Fibroblast of skin of left biceps (primary cell): ENCODE measurements around the gene THRB.

ENCODE experiments used
- DNase-seq, 2 experiments: peaks; one replicate each; pipeline ENCODE4 v3.0.0-alpha.2; 2013; ENCODE audit warnings: low read depth in 2 of 2

Gene THRB

DNA sequence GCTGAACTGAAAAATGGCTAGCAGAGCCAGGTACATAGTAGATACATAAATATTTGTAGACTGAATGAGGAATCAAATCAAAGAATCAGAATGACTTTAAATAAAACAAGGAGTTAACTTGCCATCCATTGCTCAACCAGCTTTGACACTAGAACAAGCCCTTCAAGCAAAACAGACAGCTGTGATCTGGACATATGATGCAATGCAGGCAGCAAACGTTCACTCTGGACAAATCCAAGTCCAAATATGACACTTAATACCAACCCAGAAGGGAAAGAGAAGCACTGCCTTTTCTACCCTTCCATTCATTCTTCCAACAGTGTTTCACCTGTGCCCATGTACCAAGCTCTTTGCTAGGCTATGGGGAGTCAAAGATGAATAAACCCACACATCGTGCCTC lies 4.5 kb downstream of the THRB start:
- DNase-seq, result no peak

DNA sequence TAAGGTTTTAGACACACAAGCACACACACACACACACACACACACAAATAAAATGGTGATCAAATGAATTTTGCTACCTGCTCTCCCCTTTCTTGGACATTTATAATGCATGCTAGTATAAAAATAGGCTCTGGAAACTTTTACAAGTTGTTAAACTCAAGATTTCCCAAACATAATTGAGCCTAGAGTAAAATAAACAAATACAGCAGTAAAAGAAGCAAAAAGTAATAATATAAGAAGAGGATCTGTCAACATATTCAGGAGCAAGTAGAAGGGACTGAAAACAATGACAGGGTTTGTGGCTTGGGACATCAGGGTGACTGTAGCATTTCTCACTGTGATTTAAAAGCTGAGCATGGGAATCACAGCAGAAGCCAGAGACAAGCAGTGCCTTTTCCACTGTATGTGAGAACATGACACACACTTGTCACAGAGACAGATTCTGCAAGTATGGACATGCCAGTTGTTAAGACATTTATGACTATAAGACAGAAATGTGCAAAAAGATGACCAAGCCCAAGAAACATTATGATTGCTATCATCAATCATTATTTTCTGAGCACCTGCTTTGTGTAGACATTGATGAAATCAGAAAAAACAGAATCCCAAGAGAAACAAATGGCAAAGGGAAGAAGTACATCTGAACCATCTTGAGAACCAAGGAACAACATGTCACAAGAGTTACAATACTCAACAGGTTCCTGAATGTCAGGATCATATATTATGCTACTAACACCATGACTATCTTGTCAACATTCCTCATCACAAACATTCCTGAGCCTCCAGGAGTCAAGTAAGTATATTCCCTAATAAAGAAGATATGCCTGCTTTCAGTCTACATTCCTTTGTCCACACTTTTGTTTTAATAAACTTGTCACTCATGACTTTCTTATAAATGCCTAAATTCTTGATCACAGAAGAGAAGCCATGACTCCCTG lies 7.1 kb downstream of the THRB start:
- DNase-seq, result no peak

- no peak for DNase-seq
Measured at GRCh38 chr3:24485511-24485910, 9.1 kb downstream of the THRB start.

GRCh38 chr3:24483873-24484272 lies 10.8 kb downstream of the THRB start:
- DNase-seq, result no peak

DNA sequence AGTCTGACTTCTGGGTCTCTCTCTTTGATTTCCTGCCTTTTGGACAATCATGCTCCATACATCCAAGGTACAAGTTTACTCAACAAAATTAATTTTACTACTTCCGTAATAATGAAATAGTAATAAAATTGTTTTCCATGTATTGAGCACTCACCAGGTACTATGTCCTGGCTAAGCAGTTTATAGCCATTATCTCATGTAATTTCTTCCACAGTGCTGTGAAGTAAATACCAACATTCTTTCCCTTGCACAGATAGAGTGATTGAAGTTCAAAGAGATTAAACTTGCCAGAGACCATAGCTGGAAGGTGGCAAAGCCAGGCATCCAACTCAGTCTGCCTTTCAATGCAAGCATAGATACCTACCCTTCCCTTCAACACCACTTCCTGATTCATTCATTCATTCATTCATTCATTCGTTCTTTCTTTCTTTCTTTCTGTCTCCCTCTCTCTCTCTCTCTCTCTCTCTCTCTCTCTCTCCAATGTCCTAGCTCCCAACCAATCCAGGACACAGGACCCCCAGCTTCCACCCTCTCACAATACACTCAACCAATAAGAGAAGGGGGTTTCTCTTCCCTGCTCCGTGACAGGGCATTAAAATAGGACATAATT lies 12.4 kb downstream of the THRB start:
- no peak for DNase-seq

DNA sequence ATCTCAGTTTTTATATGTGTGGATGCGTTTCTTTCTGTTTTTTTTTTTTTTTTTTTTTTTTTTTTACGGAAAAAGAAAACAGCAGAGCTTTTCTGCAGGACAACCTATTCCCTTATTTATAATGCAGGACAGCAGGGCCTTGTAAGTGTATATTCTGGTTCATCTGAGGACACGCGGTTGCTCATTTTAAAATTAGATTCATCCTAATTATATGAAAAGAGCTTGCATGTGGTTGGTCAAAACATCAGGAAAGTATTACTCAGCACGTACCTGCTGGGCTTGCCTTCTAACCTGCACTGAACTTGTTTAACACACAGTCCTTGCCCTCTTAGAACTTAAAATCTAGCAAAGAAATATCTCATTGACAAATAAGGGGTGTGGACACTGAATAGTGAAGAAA lies 13.5 kb downstream of the THRB start:
- no peak for DNase-seq

DNA sequence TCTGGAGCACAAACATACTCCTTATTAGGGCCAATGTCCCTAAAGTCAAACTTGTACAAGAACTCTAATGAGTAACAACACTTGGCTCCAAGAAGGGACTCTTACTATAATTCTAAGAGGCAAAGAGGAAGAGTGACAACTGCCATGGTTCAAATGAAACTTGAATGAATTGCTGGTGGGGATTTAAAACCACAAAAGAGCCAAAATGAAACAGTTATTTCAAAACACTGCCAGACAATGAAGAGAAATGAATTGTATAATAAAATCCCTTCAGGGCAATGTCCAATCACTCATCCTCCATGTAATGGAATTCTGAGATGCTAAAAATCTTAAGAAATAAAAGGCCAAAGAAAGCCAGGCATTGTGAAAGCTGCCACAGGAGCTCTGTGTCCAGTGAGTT lies 14.2 kb downstream of the THRB start:
- DNase-seq, result no peak

DNA sequence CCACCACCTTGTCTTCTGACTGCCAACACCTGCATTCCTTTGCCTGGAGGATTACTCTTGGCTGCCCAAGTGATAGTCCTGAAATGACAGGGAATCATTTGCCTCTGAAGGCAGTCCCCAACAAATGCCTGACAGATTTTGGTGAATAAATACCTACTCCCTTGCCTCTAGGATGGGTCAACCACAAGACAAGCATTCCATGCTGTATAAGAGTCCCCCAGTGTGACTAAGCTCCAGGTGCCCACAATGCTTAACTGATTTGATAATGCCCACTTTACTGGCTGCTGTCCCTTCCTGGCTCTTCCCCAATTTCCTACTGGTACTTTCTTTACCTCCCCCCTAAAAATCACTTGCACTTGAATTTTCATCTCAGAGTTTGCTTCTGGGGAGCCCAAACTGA lies 14.8 kb downstream of the THRB start:
- no peak for DNase-seq

- DNase-seq, result no peak
Measured at GRCh38 chr3:24476871-24477656, 17.6 kb downstream of the THRB start.

GRCh38 chr3:24475925-24476324 lies 18.7 kb downstream of the THRB start:
- no peak for DNase-seq

GRCh38 chr3:24474862-24475261 lies 19.8 kb downstream of the THRB start:
- DNase-seq, result no peak

GRCh38 chr3:24472358-24472757 lies 22.3 kb downstream of the THRB start:
- DNase-seq, result no peak

DNA sequence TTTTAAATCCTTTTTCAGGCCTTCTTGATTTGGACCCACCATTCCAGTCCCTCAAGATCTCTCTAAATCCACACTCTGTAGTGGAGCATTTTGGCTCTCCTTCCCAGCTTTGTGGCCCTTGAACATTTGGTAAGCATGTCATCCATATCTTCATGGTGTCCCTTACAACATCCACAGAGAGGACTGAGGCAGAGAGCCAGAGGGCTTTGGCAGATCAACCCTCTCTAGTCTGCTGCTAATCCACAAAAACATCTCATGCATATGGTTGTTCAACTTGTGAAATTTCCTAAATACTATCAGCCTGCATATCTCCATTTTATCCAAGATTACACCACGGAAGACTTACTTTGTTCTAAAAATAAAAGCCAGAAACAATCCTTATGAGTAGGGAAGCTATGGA lies 23.2 kb downstream of the THRB start:
- DNase-seq, result no peak

GRCh38 chr3:24470277-24470676 lies 24.4 kb downstream of the THRB start:
- DNase-seq, result no peak

DNA sequence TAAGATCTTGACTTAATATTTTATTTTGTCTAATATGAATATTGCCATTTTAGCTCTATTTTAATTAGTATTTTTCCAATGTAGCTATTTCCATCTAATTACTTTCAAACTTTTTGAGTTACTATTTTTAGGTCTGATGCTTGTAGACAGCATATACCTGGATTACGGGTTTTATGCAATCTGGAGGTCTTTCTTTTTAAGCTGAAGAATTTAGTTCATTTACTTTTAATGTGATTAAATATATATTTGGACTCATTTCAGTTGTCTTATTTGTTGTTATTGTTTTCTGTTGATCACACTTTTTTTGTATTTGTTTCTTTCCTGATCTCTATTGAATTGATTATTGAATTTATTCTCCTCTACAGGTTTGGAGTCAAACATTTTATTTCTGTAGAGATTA lies 30.3 kb downstream of the THRB start:
- DNase-seq, result no peak

DNA sequence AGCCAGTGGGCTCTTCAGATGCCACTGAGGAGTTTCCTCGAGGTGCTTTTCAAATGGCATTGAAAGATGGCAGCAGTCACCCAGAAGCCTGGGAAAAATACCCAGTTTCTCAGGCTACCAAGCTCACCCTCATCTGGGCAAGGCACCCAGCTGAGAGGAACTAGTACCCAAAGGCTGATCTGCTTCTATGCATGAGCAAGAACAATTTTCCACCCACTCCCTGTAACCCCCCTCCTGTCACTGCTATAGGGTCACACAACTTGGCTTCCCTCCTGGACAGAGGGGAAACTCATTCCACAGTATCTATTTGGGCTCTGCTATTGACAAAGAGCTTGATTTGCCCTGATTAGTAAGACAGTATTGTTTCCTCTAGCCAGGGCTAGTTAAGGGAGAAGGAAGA lies 31.9 kb downstream of the THRB start:
- DNase-seq, result no peak

GRCh38 chr3:24460974-24461373 lies 33.7 kb downstream of the THRB start:
- DNase-seq, result no peak

GRCh38 chr3:24457719-24458118 lies 36.9 kb downstream of the THRB start:
- DNase-seq, result no peak

DNA sequence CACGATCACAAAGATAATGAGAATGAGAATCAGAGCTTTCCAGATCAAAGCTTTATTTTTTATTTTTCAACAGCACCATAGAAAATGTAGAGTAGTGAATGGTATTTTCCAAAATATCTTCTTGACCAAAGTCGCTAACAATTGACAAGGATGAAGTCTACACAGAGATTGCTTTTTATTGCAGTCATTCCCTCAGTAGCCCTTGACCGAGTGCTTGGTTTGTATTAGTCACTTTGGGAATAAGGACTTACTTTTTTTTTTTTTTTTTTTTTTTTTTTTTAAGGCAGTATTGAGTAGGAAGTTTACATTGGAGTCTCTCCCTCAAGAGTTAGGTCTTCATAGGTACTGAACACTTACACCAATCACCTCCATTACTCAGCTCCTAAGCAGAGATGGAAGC lies 39.8 kb downstream of the THRB start:
- no peak for DNase-seq

GRCh38 chr3:24454393-24454792 lies 40.3 kb downstream of the THRB start:
- DNase-seq, result no peak

DNA sequence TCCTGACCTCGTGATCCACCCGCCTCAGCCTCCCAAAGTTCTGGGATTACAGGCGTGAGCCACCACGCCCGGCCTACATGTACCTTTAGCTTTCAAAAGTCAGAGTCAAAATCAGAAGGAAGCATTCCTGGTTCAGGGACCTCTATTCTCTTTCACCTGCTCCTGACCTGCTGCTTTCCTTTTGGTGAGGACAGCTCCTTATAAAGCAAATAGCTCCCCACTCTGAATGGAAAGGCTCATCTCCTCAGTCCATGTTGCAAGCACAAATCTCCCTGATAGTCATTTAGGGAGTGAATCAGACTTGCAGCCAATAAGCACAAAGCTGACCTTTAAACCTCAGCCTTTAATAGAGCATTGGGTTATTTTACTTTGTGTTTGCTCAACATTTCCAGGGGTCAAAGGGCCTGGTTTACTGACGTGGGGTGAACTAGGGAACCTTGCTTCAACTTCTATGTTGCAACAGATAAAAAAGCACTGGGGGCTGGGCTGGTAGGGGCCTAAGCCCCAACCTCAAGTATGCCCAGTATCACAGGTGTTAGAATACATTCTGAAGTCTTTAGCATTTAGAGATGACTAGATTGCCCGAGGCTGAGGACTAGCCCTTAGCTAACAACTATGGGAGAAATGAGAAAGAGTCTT lies 43.1 kb downstream of the THRB start:
- DNase-seq, result no peak
